ENCODE results near the gene IQGAP3.
"Not testable (repeated sequence)": the region's sequence is repeated elsewhere in the genome, so short reads cannot be mapped to it uniquely, and the experiment has no call there.

The IQGAP3 gene

GRCh38 chr1:156571919-156572662 lies at the start of gene IQGAP3:
TSS of gene IQGAP3 (minus strand) at chr1:156572565. CDS start at chr1:156572529, 36 bp downstream.
- DNase-seq: peak; percentile 63

GRCh38 chr1:156619582-156619955 lies 47.2 kb upstream of the IQGAP3 start:
- no peak for DNase-seq

GRCh38 chr1:156618853-156619581 lies 46.7 kb upstream of the IQGAP3 start, which contains the start of gene HAPLN2:
TSS of gene HAPLN2 (plus strand) at chr1:156619415. CDS start at chr1:156623491, 4,076 bp downstream.
- no peak for DNase-seq

GRCh38 chr1:156616463-156616862 lies 44.1 kb upstream of the IQGAP3 start:
- no peak for DNase-seq

GRCh38 chr1:156615946-156616345 lies 43.6 kb upstream of the IQGAP3 start:
- DNase-seq: no peak

GRCh38 chr1:156612666-156613065 lies 40.3 kb upstream of the IQGAP3 start:
- DNase-seq: no peak

- DNase-seq: not testable (repeated sequence)
These were observed 37.7 kb upstream of the IQGAP3 start for GRCh38 chr1:156610072-156610471.

GRCh38 chr1:156608981-156609380 lies 36.6 kb upstream of the IQGAP3 start:
- DNase-seq: peak; percentile 62

GRCh38 chr1:156608036-156608674 lies 35.8 kb upstream of the IQGAP3 start:
- peak; percentile 67 for DNase-seq

GRCh38 chr1:156607344-156607743 lies 35.0 kb upstream of the IQGAP3 start:
- DNase-seq: not testable (repeated sequence)

- DNase-seq: no peak
These were observed 30.2 kb upstream of the IQGAP3 start for GRCh38 chr1:156602557-156602993.

GRCh38 chr1:156601892-156602291 lies 29.5 kb upstream of the IQGAP3 start:
- no peak for DNase-seq

- peak; percentile 66 for DNase-seq
These were observed 28.9 kb upstream of the IQGAP3 start, which contains the start of gene GPATCH4 for GRCh38 chr1:156601122-156601830. TSS of gene GPATCH4 (minus strand) at chr1:156601479.

- DNase-seq: no peak
These were observed 28.4 kb upstream of the IQGAP3 start for GRCh38 chr1:156600733-156601121.

GRCh38 chr1:156599811-156600210 lies 27.4 kb upstream of the IQGAP3 start:
- DNase-seq: no peak

GRCh38 chr1:156598731-156599432 lies 26.5 kb upstream of the IQGAP3 start:
- DNase-seq: no peak

GRCh38 chr1:156598125-156598524 lies 25.8 kb upstream of the IQGAP3 start:
- no peak for DNase-seq

GRCh38 chr1:156596426-156596825 lies 24.1 kb upstream of the IQGAP3 start:
- DNase-seq: no peak

GRCh38 chr1:156595016-156595415 lies 22.7 kb upstream of the IQGAP3 start:
- no peak for DNase-seq

GRCh38 chr1:156594190-156594589 lies 21.8 kb upstream of the IQGAP3 start:
- DNase-seq: no peak

GRCh38 chr1:156593661-156593989 lies 21.3 kb upstream of the IQGAP3 start:
- no peak for DNase-seq

- no peak for DNase-seq
These were observed 20.7 kb upstream of the IQGAP3 start for GRCh38 chr1:156592910-156593660.
